Fibroblast of skin of scalp (primary cell): ENCODE data around the gene RXRB.

Experiments used
- DNase-seq: peaks from one replicate; pipeline ENCODE4 v3.0.0-alpha.2; 2013

The RXRB gene

GRCh38 chr6:33211666-33212422 lies 11.4 kb upstream of the RXRB start:
- no peak for DNase-seq

GRCh38 chr6:33211136-33211535 lies 10.7 kb upstream of the RXRB start:
- no peak for DNase-seq

DNA sequence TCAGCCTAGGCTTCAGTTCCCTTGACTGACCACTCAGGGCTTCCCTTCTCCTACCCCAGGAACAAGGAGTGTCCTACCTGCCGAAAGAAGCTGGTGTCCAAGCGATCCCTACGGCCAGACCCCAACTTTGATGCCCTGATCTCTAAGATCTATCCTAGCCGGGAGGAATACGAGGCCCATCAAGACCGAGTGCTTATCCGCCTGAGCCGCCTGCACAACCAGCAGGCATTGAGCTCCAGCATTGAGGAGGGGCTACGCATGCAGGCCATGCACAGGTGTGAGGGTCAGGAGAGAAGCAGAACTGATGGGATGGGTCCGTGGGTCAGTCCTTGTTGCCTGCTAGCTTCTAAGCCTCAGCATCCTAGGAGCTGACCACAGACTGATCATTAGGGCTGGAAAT lies 9.4 kb upstream of the RXRB start:
- DNase-seq: no peak

GRCh38 chr6:33208091-33208967 lies 7.9 kb upstream of the RXRB start, which contains the start of gene RING1:
RING1 (plus strand) TSS chr6:33208500; CDS start chr6:33208823, 323 bp downstream.
- peak; percentile 83 for DNase-seq

GRCh38 chr6:33207552-33208090 lies 7.2 kb upstream of the RXRB start:
- DNase-seq: peak; percentile 54

GRCh38 chr6:33206864-33207551 lies 6.5 kb upstream of the RXRB start:
- DNase-seq: peak; percentile 73

DNA sequence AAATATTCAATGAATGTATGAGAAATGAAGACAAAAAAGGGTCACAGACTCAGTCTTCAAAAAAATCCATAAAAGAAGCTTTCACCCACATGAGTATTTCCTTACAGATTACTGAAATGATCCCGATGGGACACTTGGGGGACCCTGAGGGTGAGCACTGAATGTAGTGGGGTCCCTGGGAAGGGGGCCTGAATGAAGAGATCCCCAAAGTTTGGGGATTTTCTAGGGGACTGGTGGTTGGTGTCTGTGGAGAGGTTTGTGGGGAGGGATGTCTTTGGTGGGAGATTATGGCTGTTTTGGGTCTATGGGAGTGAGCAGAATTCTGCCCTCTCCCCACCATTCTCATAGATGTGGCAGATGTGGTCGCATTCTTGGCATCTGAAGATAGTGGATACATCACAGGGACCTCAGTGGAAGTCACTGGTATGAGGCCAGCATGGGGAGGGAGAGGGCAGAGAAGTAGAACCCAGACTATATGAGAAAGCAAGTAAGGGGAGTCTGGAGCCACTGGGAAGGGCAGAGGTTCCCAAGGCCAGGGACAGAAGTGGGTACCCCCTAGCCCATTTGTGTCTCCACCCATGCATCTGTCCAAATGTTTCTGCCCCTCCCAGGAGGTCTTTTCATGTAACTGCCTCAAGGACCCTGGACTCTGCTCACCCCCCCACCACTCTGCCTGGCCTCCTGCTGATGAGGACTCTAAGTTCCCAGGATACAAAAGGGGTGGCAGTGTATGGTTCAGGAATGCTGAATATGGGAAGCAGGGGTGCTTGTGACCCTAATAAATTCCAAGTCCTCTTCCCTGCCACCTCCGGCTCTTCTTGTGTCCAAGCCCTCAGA lies 5.8 kb upstream of the RXRB start:
- peak; percentile 59 for DNase-seq

DNA sequence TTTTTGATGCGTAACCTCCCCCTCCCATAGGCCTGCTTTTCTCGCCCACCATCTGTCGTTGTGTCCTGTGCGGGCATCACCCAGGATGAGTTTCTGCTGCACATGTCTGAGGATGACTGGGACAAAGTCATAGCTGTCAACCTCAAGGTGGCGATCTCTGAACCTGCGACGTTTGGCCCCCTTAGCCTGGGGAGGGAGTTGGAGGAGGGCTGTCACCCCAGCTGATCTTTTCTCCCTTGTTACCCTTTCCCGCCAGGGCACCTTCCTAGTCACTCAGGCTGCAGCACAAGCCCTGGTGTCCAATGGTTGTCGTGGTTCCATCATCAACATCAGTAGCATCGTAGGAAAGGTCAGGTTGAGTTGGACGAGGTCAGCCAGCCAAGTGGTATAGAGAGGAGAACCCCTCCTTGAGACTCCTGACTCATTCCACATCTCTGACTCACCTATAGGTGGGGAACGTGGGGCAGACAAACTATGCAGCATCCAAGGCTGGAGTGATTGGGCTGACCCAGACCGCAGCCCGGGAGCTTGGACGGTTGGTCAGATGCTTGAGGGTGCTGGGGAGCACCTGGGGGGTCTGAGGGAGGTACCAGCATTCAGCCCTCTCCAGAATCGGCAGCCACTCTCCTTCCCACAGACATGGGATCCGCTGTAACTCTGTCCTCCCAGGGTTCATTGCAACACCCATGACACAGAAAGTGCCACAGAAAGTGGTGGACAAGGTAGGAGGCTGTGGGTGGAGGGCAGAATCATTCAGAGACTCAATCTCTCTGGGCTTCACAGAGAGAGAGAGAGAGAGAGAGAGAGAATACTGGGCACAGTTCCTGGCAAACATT lies 4.9 kb upstream of the RXRB start:
- DNase-seq: peak; percentile 37

DNA sequence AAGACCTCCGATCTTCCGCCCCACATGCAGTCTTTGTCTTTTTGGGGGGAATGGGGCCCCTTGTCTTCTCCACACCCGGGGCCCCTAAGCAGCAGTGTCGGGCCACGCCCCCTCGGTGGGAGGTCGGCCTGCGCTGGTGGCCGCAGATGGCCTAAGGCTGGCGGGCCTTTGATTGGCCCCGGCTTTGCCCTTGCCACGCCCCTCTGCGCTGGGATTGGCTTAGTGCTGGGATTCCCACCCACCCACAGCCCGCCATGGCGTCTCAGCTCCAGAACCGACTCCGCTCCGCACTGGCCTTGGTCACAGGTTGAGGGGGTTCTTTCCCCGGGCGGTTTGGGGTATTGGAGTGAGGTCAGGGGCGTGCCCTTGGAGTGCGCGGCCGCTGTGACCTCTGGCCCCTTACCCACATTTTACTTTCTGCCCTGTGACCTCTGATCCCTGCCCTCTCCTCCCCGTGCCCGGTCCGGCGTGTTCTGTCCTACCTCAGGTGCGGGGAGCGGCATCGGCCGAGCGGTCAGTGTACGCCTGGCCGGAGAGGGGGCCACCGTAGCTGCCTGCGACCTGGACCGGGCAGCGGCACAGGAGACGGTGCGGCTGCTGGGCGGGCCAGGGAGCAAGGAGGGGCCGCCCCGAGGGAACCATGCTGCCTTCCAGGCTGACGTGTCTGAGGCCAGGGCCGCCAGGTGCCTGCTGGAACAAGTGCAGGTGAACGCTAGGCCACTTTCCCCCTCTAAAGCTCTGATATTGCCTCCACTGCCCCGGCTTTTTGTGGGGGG lies 4.1 kb upstream of the RXRB start, which contains the start of gene HSD17B8:
Gene HSD17B8 (plus strand): TSS at position 241 of the 776 bp plus-strand sequence. CDS start 14 bp downstream, at position 255.
- DNase-seq: peak; percentile 93

- DNase-seq: no peak
Measured at GRCh38 chr6:33204165-33204414, 3.6 kb upstream of the RXRB start.

DNA sequence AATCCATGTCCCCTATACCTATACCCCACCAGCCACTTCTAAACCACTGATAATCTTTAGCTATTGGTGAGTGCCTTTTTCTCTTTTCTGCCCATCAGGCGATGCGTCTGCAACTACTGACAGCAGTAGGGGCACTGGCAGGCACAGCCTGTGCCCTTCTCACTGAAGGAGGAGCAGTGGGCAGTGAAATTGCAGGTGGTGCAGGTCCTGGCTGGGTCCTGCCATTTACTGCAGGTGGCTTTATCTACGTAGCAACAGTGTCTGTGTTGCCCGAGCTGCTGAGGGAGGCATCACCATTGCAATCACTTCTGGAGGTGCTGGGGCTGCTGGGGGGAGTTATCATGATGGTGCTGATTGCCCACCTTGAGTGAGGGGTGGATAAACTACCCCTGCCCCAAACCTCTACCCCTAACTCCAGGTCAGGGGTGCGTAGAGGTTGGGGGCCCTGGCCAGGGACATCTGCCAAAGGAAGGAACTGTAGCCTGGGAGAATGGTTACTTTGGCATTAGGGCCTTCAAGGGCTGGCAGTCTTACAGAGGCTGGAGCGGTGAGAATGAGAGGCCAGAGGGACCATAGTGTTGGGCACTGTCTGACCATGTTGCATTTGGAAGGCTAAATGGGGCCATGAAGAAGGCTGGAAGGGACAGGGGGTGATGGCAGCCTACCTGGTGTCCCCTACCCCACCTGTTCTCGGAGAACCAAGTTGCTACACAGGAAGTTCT lies 3.1 kb upstream of the RXRB start:
- no peak for DNase-seq

DNA sequence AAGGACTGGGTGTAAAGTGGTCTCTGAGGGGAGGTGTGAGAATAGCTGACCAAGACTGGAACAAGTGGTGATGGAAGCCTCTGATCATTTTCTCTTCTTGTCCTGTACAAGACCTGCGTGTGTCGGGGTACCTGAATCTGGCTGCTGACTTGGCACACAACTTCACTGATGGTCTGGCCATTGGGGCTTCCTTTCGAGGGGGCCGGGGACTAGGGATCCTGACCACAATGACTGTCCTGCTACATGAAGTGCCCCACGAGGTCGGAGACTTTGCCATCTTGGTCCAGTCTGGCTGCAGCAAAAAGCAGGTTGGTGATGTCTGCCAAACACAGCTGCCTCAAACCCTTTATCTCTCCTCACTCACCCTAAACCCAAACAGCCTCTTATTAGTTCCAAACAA lies 2.3 kb upstream of the RXRB start:
- DNase-seq: no peak

- DNase-seq: no peak
Measured at GRCh38 chr6:33201935-33202334, 1.5 kb upstream of the RXRB start.

DNA sequence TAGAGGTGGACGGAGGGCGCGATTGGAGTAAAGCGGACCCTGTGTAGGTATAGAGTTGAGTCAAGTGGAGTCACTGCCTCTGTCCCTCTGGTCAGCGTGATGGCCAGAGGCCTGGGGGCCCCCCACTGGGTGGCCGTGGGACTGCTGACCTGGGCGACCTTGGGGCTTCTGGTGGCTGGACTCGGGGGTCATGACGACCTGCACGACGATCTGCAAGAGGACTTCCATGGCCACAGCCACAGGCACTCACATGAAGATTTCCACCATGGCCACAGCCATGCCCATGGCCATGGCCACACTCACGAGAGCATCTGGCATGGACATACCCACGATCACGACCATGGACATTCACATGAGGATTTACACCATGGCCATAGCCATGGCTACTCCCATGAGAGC lies 681 bp upstream of the RXRB start:
- no peak for DNase-seq

DNA sequence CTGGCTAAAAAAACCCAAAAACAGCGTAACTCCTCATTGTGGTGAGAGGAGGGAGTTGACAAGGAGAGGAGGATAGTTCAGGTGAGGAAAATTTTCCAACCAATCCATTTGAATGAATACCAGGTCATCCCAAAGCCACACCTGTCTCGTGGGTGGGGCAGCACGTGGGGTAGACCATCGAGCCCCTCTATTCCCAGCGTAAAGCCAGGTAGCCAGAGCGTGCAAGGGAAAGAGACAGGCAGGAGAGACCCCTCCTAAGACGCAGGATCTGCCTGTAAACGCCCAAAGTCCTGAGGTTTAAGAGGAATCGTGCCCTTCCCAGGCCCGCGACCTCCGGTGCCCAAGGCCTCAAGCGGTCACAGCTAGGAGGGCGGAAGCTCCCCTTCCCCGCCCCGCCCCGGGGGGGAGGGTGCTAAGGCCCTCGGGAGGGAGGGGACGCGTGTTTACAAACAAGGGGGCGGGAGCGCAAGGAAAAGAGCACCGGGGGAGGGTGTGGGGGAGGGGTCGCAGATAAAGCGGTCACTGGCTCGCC lies 712 bp downstream of the RXRB start:
- peak; percentile 66 for DNase-seq

- DNase-seq: no peak
Measured at GRCh38 chr6:33198853-33199436, 1.5 kb downstream of the RXRB start.

DNA sequence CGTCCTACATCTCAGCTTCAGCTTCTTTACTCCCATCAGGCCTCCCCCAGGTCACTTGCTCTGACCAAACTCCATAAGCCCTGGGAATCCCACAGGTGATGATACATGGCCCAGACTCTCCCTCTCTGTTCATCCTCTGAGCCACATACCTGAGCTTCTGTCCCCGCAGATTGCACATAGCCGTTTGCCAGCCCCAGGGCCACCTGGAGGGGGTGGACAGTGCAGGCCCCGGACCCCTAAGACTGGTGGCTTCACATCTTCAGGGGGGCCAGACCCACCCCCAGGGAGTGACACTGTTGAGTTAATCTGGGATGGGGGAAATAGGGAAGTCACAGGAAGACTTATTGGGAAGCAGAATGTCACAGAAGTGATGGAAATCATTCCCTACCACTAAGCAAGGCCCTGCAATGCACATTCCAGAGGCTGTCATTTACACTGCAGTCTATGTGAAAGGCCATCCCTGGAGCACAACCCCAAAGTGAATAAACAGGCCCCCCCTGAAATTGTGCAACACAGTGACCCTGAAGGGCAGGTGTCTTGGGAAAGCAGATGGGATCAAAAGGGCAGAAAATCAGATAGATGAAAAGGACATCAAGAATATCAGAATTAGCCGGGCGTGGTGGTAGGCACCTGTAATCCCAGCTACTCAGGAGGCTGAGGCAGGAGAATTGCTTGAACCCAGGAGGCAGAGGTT lies 2.2 kb downstream of the RXRB start:
- DNase-seq: no peak

DNA sequence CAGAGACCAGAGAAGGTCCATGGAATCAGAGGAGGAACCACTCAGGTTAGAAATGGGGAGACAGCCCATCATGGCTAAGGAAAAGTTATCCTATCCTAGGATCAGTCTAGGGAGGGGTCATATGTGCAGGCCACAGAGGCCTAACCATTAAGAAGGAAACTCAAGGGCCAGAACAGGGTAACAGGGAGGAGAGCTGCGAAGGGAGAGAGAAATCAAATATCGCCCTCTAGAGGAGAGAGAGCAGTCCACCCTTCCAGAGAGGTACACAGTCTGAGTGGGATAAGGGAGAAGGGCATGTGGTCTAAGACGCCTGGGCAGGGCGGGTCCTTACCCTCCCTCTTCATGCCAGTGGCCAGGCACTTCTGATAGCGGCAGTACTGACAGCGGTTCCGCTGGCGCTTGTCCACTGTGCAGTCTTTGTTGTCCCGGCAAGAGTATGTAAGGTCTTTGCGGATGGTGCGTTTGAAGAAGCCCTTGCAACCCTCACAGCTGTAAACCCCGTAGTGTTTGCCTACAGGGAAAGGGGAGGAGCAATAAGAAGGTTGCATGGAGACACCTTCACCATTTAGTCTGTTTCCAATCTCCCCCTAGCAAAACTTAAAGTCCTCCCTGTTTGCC lies 2.9 kb downstream of the RXRB start:
- peak; percentile 61 for DNase-seq
